ENCODE data around the gene NDST4. TPM values are rescaled to one million over a fixed set of nuclear protein-coding genes. Genes with fewer than 3 reads are reported as not detected.

NDST4 gene
- total RNA-seq, 1 donor from 2014 or later: not detected

DNA sequence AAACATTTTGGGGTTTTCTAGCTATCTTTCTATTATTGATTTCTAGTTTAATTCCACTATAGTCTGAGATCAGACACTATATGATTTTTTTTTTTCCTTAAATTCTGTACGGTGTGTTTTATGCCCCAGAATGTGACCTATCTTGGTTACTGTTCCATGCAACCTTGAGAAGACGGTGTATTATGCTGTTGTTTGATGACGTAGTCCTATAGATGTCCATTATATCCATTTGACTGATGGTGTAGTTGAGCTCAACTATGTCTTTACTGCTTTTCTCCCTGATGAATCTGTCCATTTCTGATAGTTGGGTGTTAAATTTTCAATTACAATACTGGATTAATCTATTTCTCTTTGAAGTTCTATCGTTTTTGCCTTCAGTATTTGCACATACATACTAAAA, 212.5 kb downstream of the NDST4 start:
- Histone ChIP-seq H3K9me3 (no peaks in the 10 kb centered on the region), H3K27ac (no peak overlapping the region), H3K36me3 (no peaks in the 10 kb centered on the region), H3K4me1 (no peaks in the 10 kb centered on the region), H3K4me3 (no peak overlapping the region), H3K27me3 (no peaks in the 10 kb centered on the region)
- DNase-seq (ENCODE audit: low spot score in 2 of 2): no peak
- no peak for TF ChIP-seq CTCF (IDR thresholded peaks at IDR 0.05)
- intact Hi-C loops (cut with DNase I): no loop called here

GRCh38 chr4:114890773-114891172, 222.6 kb downstream of the NDST4 start:
- TF ChIP-seq CTCF (IDR thresholded peaks at IDR 0.05): no peak
- no peak overlapping the region for H3K27ac ChIP-seq
- no peak overlapping the region for H3K4me3 ChIP-seq
- no peaks in the 10 kb centered on the region for H3K27me3 ChIP-seq
- no peaks in the 10 kb centered on the region for H3K9me3 ChIP-seq
- H3K4me1 ChIP-seq: no peaks in the 10 kb centered on the region
- intact Hi-C loops (cut with DNase I): no loop called here
- no peak for DNase-seq (ENCODE audit: low spot score in 2 of 2)
- H3K36me3 ChIP-seq: no peaks in the 10 kb centered on the region

DNA sequence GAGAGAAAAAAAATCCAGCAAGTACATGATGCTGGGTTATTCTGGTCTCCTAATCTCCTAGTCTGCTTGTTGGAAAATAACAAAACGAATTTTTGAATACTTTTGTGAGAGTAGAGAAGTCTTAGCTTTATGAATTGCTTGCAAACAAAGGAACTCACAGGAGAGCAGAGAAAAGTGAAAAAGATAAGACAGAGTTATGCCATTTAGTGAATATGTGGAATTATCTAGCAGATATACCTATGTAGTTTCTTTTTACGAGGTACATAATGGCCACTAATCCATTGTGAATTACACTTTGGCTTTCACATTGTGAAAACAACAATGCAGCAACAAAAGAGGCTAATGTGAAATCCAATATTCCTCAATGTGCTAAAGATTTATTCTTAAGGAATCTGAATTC, 226.7 kb downstream of the NDST4 start:
- Histone ChIP-seq H3K36me3 (no peaks in the 10 kb centered on the region), H3K27ac (no peak overlapping the region)

GRCh38 chr4:114883641-114884040, 229.8 kb downstream of the NDST4 start:
- no peaks in the 10 kb centered on the region for H3K36me3 ChIP-seq
- DNase-seq (ENCODE audit: low spot score in 2 of 2): no peak
- no peaks in the 10 kb centered on the region for H3K27me3 ChIP-seq
- H3K27ac ChIP-seq: no peak overlapping the region
- no peaks in the 10 kb centered on the region for H3K9me3 ChIP-seq
- TF ChIP-seq CTCF (IDR thresholded peaks at IDR 0.05): no peak
- intact Hi-C loops (cut with DNase I): no loop called here
- H3K4me3 ChIP-seq: no peak overlapping the region
- no peaks in the 10 kb centered on the region for H3K4me1 ChIP-seq

More for the DNA sequence above, 226.7 kb downstream of the NDST4 start:
- no peak for TF ChIP-seq CTCF (IDR thresholded peaks at IDR 0.05)
- Histone ChIP-seq H3K9me3 (no peaks in the 10 kb centered on the region), H3K4me3 (no peak overlapping the region), H3K4me1 (no peaks in the 10 kb centered on the region), H3K27me3 (no peaks in the 10 kb centered on the region)
- DNase-seq (ENCODE audit: low spot score in 2 of 2): no peak
- intact Hi-C loops (cut with DNase I): no loop called here

- no peaks in the 10 kb centered on the region for H3K36me3 ChIP-seq
- no peak for TF ChIP-seq CTCF (IDR thresholded peaks at IDR 0.05)
- no peak for DNase-seq (ENCODE audit: low spot score in 2 of 2)
These were observed 233.3 kb downstream of the NDST4 start for GRCh38 chr4:114879916-114880669.

More at GRCh38 chr4:114879916-114880669, 233.3 kb downstream of the NDST4 start:
- no peaks in the 10 kb centered on the region for H3K9me3 ChIP-seq
- no peak overlapping the region for H3K27ac ChIP-seq
- no peaks in the 10 kb centered on the region for H3K27me3 ChIP-seq
- H3K4me1 ChIP-seq: no peaks in the 10 kb centered on the region
- H3K4me3 ChIP-seq: no peak overlapping the region
- intact Hi-C loops (cut with DNase I): no loop called here

Data from ascending aorta (tissue), 2 donors.